ENCODE measurements around the gene VAPB.

Gene VAPB

DNA sequence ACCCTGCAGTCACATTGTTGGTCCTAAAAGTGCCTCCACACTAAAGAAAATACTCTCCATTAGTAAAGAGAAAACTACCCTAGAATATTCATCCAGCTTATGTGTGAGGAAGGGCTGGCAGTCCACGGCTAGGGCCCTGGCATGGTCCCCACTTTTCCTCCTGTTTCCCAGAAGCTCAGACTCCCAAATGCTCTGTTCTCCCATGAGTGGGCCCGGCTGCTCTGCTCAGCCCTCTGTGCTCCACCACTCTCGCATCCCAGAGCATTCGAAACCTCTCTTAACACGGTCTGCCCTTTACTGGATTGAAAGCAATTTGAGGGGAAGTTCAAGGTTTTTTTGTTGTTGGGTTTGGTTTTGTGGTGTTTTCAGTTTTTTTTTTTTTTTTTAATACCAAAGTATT, 64.4 kb downstream of the VAPB start:
- FAIRE-seq (no peak), DNase-seq (ENCODE audit: extremely low spot score, insufficient read length, low read depth) (no peak)

DNA sequence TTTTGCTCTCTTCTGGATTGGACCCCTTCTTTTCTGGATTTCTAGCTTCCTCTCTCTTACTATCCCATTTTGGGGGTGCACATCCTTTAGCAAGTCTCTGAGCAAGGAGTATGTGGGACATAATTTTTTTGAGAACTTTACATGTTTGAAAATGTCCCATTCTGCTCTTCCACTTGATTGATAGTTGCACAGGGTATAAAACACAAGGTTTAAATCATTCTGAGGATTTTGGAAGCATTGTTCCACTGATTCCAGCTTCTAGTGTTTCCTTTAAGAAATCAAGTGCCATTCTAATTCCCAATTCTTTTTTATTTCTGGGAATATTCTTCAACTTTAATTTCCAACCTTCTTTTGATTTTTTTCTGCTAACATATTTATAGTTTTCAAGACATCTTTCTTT, 65.4 kb downstream of the VAPB start:
- FAIRE-seq, result no peak
- DNase-seq (ENCODE audit: extremely low spot score, insufficient read length, low read depth), result no peak

DNA sequence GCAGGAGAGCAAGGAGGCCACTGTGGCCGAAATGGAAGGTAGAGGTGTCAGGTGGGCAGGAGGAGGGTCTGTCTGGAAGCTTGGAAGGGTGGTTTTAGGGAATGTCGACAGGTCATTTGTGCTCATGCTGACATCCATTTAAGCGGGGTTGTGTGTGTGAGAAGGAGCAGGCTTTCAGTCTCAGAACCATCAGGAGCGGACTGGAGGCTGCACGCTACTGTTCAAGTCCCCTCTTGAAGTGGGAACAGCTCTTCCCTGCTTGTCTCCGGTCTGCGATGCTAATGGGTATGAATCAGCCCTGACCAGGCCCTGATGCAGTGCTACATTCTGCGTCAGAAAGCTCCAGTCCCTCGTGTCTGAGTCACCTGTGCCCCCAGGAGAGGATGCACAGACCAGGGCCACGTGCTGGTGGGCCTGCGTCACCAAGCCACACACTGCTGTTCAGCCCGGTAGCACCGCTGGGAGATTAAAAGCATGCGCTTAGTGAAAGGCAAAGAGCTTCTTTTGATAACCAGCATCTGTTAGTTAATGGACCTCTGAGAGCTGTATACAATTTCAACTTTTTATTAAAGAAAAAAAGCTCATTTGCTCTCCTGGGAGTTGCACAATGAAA, 68.2 kb downstream of the VAPB start:
- FAIRE-seq (no peak), DNase-seq (ENCODE audit: extremely low spot score, insufficient read length, low read depth) (no peak)

DNA sequence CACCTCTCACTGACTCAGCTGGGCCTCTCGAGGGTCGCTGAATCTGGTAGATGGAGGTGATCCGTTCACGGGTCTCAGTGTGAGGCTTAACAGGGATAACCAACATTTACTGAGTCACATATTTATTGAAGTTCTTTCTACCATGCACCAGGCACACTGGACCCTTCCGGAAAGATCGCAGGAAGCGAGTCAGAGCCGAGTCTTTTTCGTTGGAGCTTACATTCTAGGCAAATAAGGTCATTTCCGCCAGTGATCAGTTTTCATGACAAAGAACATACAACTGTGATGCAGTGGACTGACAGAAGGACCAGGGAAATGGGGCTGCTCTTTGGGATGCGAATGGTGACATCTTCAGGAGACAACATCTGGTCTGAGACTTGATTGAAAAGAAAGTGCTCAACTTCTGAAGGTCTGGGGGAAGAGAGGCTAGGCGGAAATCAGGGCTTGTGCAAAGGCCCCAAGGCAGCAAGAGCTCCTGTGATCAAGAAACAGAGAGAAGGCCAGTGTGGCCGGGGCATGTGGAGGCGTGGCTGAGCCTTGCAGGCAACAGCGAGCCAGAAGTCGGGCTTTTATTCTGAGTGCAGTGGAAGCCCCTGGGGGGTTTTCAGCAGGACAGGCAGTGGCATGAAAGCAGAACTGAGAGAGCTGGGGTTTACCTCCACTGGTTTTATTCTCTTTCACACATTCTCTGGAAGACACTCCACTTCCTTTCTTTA, 69.5 kb downstream of the VAPB start:
- FAIRE-seq, result peak; percentile 97

DNA sequence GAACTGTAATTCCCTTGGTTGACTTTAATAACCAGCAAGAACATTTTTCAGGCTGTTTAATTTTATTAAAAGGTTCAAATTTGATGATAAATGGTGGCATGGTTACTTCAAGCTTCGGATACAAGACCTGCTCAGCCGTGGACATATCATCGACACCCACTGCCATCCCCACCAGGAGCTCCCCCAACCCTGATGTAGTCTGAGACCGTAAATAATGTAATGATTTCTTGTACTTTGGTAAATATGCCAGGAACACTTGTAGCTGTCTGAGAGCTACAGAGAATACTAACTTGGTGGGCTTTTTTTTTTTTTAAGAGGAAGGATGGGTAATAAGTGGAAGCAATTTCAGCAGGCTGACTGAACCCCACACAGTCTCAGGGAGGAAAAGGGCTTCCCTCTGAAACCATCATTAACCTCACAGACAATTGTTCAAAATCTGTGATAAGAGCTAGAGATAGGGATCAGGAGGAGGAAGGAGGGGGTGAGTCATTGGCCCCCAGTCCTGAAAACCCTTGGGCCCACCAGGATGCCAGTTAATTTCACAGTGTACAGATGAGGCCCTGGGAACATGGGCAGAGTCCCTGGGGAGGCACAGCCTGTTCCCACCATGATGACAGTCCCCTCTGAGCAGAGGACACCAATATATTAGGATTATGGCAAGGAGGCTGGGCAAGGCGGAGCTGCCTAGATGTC, 70.2 kb downstream of the VAPB start:
- peak; percentile 63 for FAIRE-seq
- no peak for DNase-seq (ENCODE audit: extremely low spot score, insufficient read length, low read depth)

More for the DNA sequence above, 69.5 kb downstream of the VAPB start:
- DNase-seq (ENCODE audit: extremely low spot score, insufficient read length, low read depth), result peak; percentile 71

GRCh38 chr20:58461104-58461503, 72.1 kb downstream of the VAPB start:
- DNase-seq (ENCODE audit: extremely low spot score, insufficient read length, low read depth) (no peak), FAIRE-seq (no peak)

- DNase-seq (ENCODE audit: extremely low spot score, insufficient read length, low read depth) (no peak), FAIRE-seq (no peak)
Observed at GRCh38 chr20:58461899-58462298, 72.9 kb downstream of the VAPB start.

DNA sequence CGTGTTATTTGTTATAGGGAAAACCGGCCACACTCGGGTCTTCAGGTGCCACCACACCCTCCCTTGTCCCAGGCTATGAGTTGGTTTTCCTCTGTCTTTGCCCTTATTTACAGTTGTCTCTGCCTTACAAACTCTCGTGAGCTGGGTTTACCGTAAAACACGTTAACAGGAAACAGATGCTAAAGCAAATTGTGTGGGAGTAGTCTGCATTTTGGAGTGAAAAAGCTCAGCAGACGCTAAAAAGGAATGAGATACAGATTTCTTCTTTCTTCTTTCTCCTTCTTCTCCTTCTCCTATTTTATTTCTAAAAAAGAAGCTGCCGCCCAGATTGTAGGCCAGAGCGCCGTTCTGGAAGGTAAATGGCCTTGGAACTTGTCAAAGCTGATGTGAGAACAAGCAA, 74.2 kb downstream of the VAPB start:
- no peak for DNase-seq (ENCODE audit: extremely low spot score, insufficient read length, low read depth)
- no peak for FAIRE-seq

DNA sequence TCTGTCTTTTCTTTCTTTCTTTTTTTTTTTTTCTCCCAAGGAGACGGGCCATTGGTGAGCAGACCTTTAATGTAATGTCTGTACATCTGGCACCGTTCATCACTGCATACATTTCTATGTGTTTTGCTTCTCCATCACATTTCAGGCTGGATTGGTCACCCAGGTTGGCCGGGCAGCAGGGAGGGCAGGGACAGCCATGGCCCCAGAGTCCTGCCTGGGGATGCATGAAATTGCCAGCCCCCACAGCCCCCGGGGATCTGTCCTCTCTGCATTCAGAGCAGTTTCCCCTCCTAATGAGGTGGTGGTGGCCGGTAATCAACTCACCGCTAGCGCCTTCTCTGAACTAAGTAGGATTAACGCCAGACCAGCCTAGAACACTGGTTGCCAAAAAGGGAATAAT, 75.8 kb downstream of the VAPB start:
- FAIRE-seq (no peak), DNase-seq (ENCODE audit: extremely low spot score, insufficient read length, low read depth) (no peak)

DNA sequence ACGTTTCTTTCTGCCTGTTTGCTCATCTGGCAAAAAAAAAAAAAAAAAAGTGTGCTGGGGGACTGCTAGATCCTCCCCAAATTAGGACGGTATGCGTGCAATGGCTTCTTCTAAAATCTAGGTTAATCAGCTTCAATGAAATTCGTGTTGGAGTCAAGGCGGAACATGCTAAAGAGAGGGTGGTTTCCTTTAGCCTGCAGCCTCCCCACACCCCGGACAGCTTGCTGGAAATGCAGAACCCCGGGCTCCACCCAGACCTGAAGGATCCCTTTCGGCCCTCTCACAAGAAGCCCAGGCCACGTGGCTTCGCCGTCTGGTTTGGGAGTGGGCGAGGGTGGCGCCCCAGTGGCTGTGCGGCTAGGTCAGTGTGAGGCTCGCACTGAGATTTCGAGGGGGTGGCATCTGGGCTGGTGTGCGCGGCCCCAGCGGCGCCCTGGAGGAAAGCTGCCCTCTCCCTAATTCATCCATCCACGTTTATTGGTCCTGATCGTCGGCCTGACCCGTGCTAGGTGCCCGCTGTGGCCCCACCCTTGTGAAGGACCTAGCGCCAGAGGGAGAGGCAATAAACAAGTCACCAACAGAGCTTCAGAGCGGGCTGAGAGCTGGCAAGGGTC, 77.2 kb downstream of the VAPB start:
- DNase-seq (ENCODE audit: extremely low spot score, insufficient read length, low read depth) (no peak), FAIRE-seq (no peak)

DNA sequence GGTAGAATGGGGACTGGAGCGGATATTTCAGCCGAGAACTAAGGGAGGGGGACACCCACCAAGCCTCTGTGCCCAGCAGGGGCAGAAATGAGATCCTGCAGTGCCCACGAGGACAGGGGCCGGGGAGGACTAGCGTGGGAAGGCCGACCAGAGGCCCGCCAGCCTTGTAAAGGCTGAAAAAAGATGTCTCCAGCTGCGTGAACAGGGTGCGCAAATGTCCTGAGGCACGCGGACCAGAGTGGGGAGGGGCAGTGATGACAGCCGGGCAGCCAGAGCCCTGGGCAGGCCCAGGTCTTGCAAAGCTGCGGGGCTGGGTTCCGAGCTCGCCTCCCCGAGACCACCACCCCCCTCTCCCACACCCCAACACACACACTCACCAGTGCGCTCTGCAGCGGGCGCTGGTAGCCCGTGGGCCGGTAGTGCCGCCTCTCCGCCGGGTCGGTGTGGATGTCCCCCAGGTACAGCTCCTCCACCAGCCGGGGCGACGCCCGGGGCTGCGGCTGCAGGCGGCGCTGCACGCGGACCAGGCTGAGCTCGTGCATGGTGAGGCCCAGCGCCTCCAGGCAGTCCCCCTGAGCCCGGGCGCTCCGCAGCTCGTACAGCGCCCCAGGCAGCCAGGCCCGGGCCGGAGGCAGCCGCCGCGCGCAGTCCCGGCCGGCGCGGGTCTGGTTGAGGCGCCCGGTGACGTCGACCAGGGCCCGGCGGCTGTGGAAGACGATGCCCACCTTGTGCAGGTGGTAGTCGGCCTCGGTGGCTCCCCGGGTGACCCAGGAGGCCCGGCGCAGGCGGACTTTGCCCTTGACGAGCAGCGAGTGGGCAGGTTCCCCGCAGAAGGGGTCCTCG, 77.9 kb downstream of the VAPB start:
- FAIRE-seq (no peak), DNase-seq (ENCODE audit: extremely low spot score, insufficient read length, low read depth) (no peak)

GRCh38 chr20:58467572-58468527, 78.8 kb downstream of the VAPB start:
- no peak for FAIRE-seq

GRCh38 chr20:58469616-58470015, 80.6 kb downstream of the VAPB start:
- FAIRE-seq (no peak), DNase-seq (ENCODE audit: extremely low spot score, insufficient read length, low read depth) (no peak)

More at GRCh38 chr20:58467572-58468527, 78.8 kb downstream of the VAPB start:
- DNase-seq (ENCODE audit: extremely low spot score, insufficient read length, low read depth), result no peak

DNA sequence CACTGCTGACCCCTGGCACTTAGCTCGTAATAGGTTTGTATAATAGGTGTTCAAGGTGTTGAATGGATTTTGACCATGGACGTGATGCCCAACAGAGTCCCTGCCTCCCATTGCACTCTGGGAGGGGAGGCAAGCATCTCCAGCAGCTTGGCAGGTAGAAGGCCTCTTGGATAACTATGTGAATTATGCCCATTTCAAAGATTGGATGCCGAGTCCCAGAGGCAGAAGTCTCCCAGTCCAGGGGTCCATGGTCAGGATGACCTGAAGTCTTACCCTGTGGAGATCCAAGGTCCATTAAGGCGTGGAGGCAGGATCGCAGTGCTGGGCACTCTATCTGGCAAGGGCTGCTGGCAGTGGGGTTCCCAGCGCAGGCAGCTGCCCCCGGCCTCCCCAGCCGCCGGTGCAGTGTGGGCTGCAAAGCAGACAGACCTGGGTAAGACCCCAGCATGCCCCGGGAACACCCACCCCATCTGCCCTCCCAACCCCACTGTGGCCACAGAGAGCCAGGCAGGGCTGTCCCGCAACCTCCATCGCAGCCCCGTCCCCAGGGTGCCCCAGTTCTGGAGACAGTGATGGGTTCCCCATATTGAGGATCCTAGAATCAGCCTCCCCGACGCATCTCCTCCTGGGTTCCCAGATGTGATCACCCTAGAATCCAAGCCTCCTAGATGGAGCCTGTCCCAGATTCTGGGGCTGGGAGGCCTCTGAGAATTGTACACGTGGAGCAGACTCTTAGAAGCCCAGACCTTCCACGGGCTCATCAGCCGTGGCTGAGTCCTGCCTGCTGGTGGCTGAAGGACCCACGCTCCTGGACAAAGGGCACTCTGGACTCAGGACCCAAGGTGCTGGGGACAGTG, 81.5 kb downstream of the VAPB start:
- FAIRE-seq (no peak), DNase-seq (ENCODE audit: extremely low spot score, insufficient read length, low read depth) (no peak)

- FAIRE-seq, result no peak
- DNase-seq (ENCODE audit: extremely low spot score, insufficient read length, low read depth), result no peak
Observed at GRCh38 chr20:58471193-58472164, 82.5 kb downstream of the VAPB start.

GRCh38 chr20:58472273-58473018, 83.4 kb downstream of the VAPB start:
- no peak for FAIRE-seq

More at GRCh38 chr20:58472273-58473018, 83.4 kb downstream of the VAPB start:
- DNase-seq (ENCODE audit: extremely low spot score, insufficient read length, low read depth), result no peak

Measured in GM18507 (cell line).